Small intestine (tissue), 7 donors: ENCODE measurements around the gene PRRT4. TPM values are rescaled to one million over a fixed set of nuclear protein-coding genes. Genes with fewer than 3 reads are reported as not detected.

Experiments
- DNase-seq, 2 donors: peaks; one replicate each; pipeline versions ENCODE4 v3.0.0 to v3.0.0-alpha.2; 2013
- FAIRE-seq: peaks from 2 replicates; lab custom pipeline; 2012; peaks lifted over from hg19 to GRCh38; lab: Jason Lieb, UNC
- H3K27ac ChIP-seq, 3 donors: one replicate each; pipeline ENCODE4 v1.5.1; 2013; ENCODE audit warnings: low read length in 2 of 3, mild to moderate bottlenecking in 2 of 3, control low read depth in 1 of 3, inconsistent platforms in 1 of 3, low read depth in 1 of 3, moderate library complexity in 1 of 3
- H3K27me3 ChIP-seq, 3 donors: one replicate each; pipeline ENCODE4 v1.6.1; 2013; ENCODE audit warnings: low read length in 3 of 3, inconsistent platforms in 1 of 3; ENCODE audit not compliant: control insufficient read depth in 3 of 3, insufficient read depth in 3 of 3
- H3K36me3 ChIP-seq, 3 donors: one replicate each; pipeline ENCODE4 v1.6.1; 2013; ENCODE audit warnings: low read length in 3 of 3, inconsistent platforms in 1 of 3, low read depth in 1 of 3, mild to moderate bottlenecking in 1 of 3, moderate library complexity in 1 of 3; ENCODE audit not compliant: control insufficient read depth in 3 of 3, insufficient read depth in 2 of 3
- H3K4me1 ChIP-seq, 3 donors: one replicate each; pipeline ENCODE4 v1.6.1; 2013; ENCODE audit warnings: low read length in 2 of 3, inconsistent platforms in 1 of 3, low read depth in 1 of 3, mild to moderate bottlenecking in 1 of 3, moderate library complexity in 1 of 3; ENCODE audit not compliant: control insufficient read depth in 3 of 3, insufficient read depth in 2 of 3
- H3K4me3 ChIP-seq, 3 donors: one replicate each; pipeline ENCODE4 v1.5.1; 2013; ENCODE audit warnings: low read length in 3 of 3, control low read depth in 1 of 3, inconsistent platforms in 1 of 3, low read depth in 1 of 3, mild to moderate bottlenecking in 1 of 3, moderate library complexity in 1 of 3
- H3K9me3 ChIP-seq, 2 donors: one replicate each; pipeline ENCODE4 v1.6.1; 2013; ENCODE audit warnings: low read depth in 1 of 2, low read length in 1 of 2; ENCODE audit not compliant: control insufficient read depth in 2 of 2, insufficient read depth in 1 of 2
- WGBS, 3 donors: extraction: QIAGEN DNeasy Blood & Tissue Kit; methylation state at CpG; one replicate each; pipeline ENCODE4 v1.1.7; 2013; 5-methylcytosine and 5-hydroxymethylcytosine counted together
- polyA plus RNA-seq, 4 donors: library from polyadenylated mRNA; stranded (reverse) in 3 of 4; unstranded in 1 of 4; fragments of 200-250 nt in 3 of 4; fragments of 120-200 nt in 1 of 4; gene quantifications; one replicate each; pipeline versions ENCODE4 v1.2.1 to v1.2.3, GENCODE V29; 2013
- donor health status: healthy with polysubstance abuse.
- donor health status: control.
- donor health status: control.
- donor health status: Bipolar disorder and iron deficiency.
- donor health status: healthy.

Gene PRRT4
- polyA plus RNA-seq, 4 donors, result 0.49 to 1.3 TPM; not detected in 2

GRCh38 chr7:128362670-128363069 lies 1.2 kb upstream of the PRRT4 start:
- Histone ChIP-seq H3K27me3 (peaks cover 9 to 70% (median 13%) of the 10 kb centered on the region in 3 donors), H3K4me3 (no peak overlapping the region), H3K36me3 (no peaks in the 10 kb centered on the region), H3K4me1 (peaks cover 0 to 6% (median 0%) of the 10 kb centered on the region in 3 donors), H3K9me3 (no peaks in the 10 kb centered on the region), H3K27ac (no peak overlapping the region)
- 61 to 77% (median 67%) methylated on average over 4 of the region's 4 CpGs for WGBS, 3 donors
- DNase-seq (no peak), FAIRE-seq (no peak)

GRCh38 chr7:128360359-128360678 lies 1.2 kb downstream of the PRRT4 start:
- no peaks in the 10 kb centered on the region for H3K36me3 ChIP-seq
- H3K4me3 ChIP-seq, result peak overlapping the region in 1 of 3 donors; percentile 26
- peaks cover 9 to 69% (median 13%) of the 10 kb centered on the region in 3 donors for H3K27me3 ChIP-seq
- DNase-seq (no peak), FAIRE-seq (no peak)
- H3K4me1 ChIP-seq, result peaks cover 0 to 6% (median 0%) of the 10 kb centered on the region in 3 donors
- WGBS, 3 donors, result 28 to 34% (median 33%) methylated on average over 9 of the region's 9 CpGs
- no peak overlapping the region for H3K27ac ChIP-seq
- H3K9me3 ChIP-seq, result no peaks in the 10 kb centered on the region

- Histone ChIP-seq H3K36me3 (no peaks in the 10 kb centered on the region), H3K4me1 (peaks cover 0 to 6% (median 0%) of the 10 kb centered on the region in 3 donors), H3K4me3 (no peak overlapping the region), H3K27me3 (peaks cover 9 to 66% (median 13%) of the 10 kb centered on the region in 3 donors), H3K27ac (no peak overlapping the region), H3K9me3 (no peaks in the 10 kb centered on the region)
- DNase-seq (no peak), FAIRE-seq (no peak)
- WGBS, 3 donors, result 69 to 78% (median 74%) methylated on average over 4 of the region's 4 CpGs
Observed at GRCh38 chr7:128359939-128360338, 1.6 kb downstream of the PRRT4 start.

- Histone ChIP-seq H3K27ac (no peak overlapping the region), H3K36me3 (no peaks in the 10 kb centered on the region), H3K4me3 (no peak overlapping the region), H3K4me1 (peaks cover 0 to 6% (median 0%) of the 10 kb centered on the region in 3 donors), H3K9me3 (no peaks in the 10 kb centered on the region), H3K27me3 (peaks cover 9 to 63% (median 11%) of the 10 kb centered on the region in 3 donors)
- 94 to 96% (median 95%) methylated on average over 12 of the region's 12 CpGs for WGBS, 3 donors
- DNase-seq (no peak), FAIRE-seq (no peak)
Observed at GRCh38 chr7:128359336-128359735, 2.2 kb downstream of the PRRT4 start.

GRCh38 chr7:128358233-128358632 lies 3.3 kb downstream of the PRRT4 start:
- Histone ChIP-seq H3K4me3 (no peak overlapping the region), H3K27me3 (peaks cover 9 to 62% (median 10%) of the 10 kb centered on the region in 3 donors), H3K27ac (no peak overlapping the region), H3K36me3 (no peaks in the 10 kb centered on the region), H3K4me1 (peaks cover 0 to 6% (median 0%) of the 10 kb centered on the region in 3 donors), H3K9me3 (no peaks in the 10 kb centered on the region)
- DNase-seq (no peak), FAIRE-seq (no peak)
- 63 to 75% (median 74%) methylated on average over 1 of the region's 1 CpG for WGBS, 3 donors

GRCh38 chr7:128357217-128357613 lies 4.3 kb downstream of the PRRT4 start:
- WGBS, 3 donors, result 76 to 78% (median 77%) methylated on average over 6 of the region's 6 CpGs
- H3K4me1 ChIP-seq, result peaks cover 0 to 6% (median 0%) of the 10 kb centered on the region in 3 donors
- no peak overlapping the region for H3K27ac ChIP-seq
- no peak for DNase-seq
- no peaks in the 10 kb centered on the region for H3K9me3 ChIP-seq
- no peak overlapping the region for H3K4me3 ChIP-seq
- H3K27me3 ChIP-seq, result peaks cover 11 to 64% (median 18%) of the 10 kb centered on the region in 3 donors
- no peaks in the 10 kb centered on the region for H3K36me3 ChIP-seq
- no peak for FAIRE-seq

GRCh38 chr7:128356546-128357216 lies 4.8 kb downstream of the PRRT4 start:
- Histone ChIP-seq H3K27me3 (peaks cover 11 to 61% (median 18%) of the 10 kb centered on the region in 3 donors), H3K9me3 (no peaks in the 10 kb centered on the region), H3K4me3 (no peak overlapping the region), H3K36me3 (no peaks in the 10 kb centered on the region), H3K4me1 (peaks cover 0 to 2% (median 0%) of the 10 kb centered on the region in 3 donors), H3K27ac (no peak overlapping the region)
- DNase-seq, result no peak
- FAIRE-seq, result no peak
- WGBS, 3 donors, result 65 to 81% (median 70%) methylated on average over 2 of the region's 2 CpGs

- H3K9me3 ChIP-seq, result no peaks in the 10 kb centered on the region
- no peaks in the 10 kb centered on the region for H3K36me3 ChIP-seq
- no peaks in the 10 kb centered on the region for H3K4me1 ChIP-seq
- H3K27me3 ChIP-seq, result peaks cover 2 to 70% (median 11%) of the 10 kb centered on the region in 3 donors
- H3K27ac ChIP-seq, result no peak overlapping the region
- WGBS, 3 donors, result 92 to 100% (median 96%) methylated on average over 1 of the region's 1 CpG
- DNase-seq (no peak), FAIRE-seq (no peak)
- H3K4me3 ChIP-seq, result no peak overlapping the region
Observed at GRCh38 chr7:128353610-128354009, 7.9 kb downstream of the PRRT4 start.
